Cardiac fibroblast (primary cell): ENCODE results near the gene SOST.

Source experiments
- DNase-seq, 2 donors: peaks; one replicate each; pipeline versions ENCODE4 v3.0.0 to v3.0.0-alpha.2; 2010; ENCODE audit warnings: low read depth in 2 of 2
- H3K4me3 ChIP-seq, 2 donors: replicated peaks in 1 of 2; 1 replicate in 1 of 2; 2 replicates in 1 of 2; pipeline ENCODE4 v1.5.1; 2011; ENCODE audit warnings: low read depth in 2 of 2, low read length in 2 of 2, mild to moderate bottlenecking in 2 of 2, moderate library complexity in 1 of 2
- CTCF ChIP-seq: IDR thresholded peaks from one replicate; pipeline ENCODE4 v1.5.1; 2011; ENCODE audit warnings: low read depth, mild to moderate bottlenecking, low read length, inconsistent platforms

SOST gene

DNA sequence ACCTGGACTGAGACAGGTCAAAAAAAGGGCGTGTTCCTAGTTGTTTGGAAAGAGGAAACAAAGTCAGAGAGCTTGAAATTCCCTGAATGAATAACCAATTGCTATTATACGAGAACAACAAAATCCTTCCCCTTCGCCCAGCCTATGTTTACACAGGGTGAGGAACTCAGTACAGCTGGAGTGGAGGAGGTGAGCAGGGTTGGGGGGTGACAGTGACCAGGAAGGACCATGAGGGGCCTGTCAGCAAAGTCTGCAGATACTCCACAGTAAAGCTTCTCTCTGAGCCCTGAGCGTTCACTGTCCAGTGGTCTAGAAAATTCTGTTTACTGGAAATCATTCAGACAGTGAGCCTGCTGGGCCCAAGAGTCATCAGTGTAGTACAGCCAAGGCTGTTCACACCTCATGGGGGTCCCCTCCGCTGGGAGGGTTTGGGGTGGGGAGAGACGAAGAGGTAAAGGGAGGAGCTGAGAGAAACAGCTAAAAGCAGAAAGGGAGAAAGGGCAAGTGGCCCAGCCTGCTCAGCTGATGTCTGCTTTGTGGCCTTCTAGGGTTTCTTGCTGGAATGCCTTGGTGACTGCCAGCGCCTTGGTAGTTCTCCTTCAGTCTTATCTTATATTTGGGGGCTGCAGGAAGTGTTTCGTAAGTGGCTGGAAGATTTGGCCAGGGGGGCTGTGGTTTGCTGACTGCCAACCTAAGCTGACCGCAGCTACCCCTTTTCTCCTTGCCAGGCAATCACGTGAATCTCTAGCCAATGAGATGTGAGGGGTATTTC lies 14.5 kb upstream of the SOST start:
- peak in 1 of 2 donors; percentile 89 for DNase-seq

GRCh38 chr17:43771463-43771862 lies 12.9 kb upstream of the SOST start:
- no peak for DNase-seq
- H3K4me3 ChIP-seq = no peak overlapping the region
- no peak for TF ChIP-seq CTCF

More for the DNA sequence above, 14.5 kb upstream of the SOST start:
- no peak for TF ChIP-seq CTCF
- H3K4me3 ChIP-seq = no peak overlapping the region

- TF ChIP-seq CTCF = no peak
- H3K4me3 ChIP-seq = no peak overlapping the region
- no peak for DNase-seq
These were observed 12.4 kb upstream of the SOST start for GRCh38 chr17:43770957-43771356.

GRCh38 chr17:43769859-43770258 lies 11.3 kb upstream of the SOST start:
- no peak for DNase-seq
- no peak overlapping the region for H3K4me3 ChIP-seq
- TF ChIP-seq CTCF = no peak

- no peak overlapping the region for H3K4me3 ChIP-seq
- TF ChIP-seq CTCF = no peak
- DNase-seq = no peak
These were observed 10.8 kb upstream of the SOST start for GRCh38 chr17:43769426-43769825.

DNA sequence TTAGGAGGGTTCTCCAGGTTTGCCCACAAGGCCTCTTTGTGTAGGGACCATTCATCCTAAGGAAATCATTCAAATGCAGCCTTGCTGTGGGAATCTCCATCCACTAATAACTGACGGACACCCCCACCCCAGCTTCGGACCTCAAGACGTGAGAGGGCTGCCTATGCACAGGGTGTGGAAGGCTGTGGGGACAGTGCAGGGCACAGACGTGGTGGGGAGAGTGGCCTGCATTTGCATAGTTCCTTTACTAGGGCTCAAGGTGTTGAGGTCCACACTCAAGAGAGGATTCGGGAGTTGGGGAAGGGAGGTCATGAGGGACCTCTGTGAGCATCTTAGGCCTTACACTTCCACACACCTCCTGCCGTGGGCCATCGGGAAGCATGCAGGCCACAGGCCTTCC lies 10.4 kb upstream of the SOST start:
- no peak for DNase-seq
- no peak for TF ChIP-seq CTCF
- H3K4me3 ChIP-seq = no peak overlapping the region

DNA sequence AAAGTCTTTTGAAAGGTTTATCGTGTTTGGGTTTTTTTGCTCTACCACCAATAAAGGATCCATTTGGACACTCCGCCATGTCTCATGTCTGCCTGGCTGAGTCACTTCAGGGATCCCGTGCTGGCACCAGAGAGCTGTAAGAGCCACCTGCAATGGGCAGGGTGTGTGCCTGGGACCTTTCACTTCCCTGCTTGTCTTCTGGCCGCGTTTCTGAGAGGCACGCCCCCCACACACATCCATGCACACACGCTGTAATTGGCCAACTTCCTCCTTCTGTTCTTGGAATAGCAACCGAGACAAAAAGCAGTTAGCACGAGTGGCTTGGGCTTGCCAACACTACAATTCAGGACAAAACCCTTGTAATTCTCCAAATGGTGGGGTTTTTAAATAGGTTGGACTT lies 9.8 kb upstream of the SOST start:
- H3K4me3 ChIP-seq = no peak overlapping the region
- no peak for DNase-seq
- no peak for TF ChIP-seq CTCF
